M059J (cell line): ENCODE data around the gene YIF1A. TPM values are rescaled to one million over a fixed set of nuclear protein-coding genes. Genes with fewer than 3 reads are reported as not detected.
"Not testable (repeated sequence)": the region's sequence is repeated elsewhere in the genome, so short reads cannot be mapped to it uniquely, and the experiment has no call there.

Experiments
- DNase-seq: peaks from one replicate; pipeline ENCODE4 v3.0.0-alpha.2; 2012; ENCODE audit warnings: low read depth
- total RNA-seq: library from RNA; depleted of rRNA; stranded (reverse); fragments of >200 nt; shearing (Covaris generic); gene quantifications from 2 replicates; pipeline ENCODE4 v1.2.3, GENCODE V29; 2014

YIF1A gene
- total RNA-seq, 1 experiment from 2014 or later: 221 TPM

DNA sequence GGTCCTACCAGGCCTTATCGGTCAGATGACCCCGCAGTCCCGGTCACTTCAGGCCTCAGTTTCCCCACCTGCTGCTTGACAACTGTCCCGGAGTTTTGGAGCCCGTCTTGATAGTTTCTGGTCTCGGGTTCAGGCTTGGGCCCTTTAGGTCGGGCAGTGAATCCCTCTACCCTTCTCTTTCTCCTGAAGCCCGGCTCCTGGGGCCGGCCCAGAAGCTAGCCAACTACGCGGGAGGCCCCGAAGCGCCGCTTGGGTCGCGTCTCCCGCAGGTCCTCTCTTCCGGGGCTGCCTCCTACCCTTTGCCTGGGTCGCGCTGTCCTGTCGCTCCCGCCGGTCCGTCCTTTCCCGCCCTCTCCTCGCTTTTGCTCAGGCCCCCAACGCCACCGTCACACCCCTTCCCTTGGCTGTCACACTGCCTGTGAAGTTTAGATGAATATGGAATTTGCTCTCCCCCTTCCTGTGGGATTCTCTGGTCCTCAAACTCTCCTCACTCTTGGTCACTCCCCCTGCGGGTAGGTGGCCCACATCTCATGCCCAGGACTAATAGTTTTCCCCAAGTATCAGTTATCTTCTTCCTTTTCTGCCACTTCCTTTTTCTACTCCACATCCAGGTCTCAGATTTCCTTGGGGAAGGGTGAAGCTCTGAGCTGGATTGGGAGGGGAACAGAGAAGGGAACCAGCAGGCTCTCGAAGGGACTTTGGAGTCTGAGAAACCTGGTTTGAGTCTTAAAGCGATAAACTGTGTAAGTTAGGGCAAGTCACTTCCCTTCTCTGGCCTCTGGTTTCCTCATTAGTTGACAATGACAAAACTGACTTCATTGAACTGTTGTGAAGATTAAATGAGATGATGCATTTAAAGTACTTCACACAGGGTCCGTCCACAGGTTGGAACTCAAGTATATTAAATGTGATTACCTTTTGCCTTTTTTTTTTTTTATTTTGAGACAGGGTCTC is 19.7 kb downstream of the YIF1A start:
- peak; percentile 70 for DNase-seq

DNA sequence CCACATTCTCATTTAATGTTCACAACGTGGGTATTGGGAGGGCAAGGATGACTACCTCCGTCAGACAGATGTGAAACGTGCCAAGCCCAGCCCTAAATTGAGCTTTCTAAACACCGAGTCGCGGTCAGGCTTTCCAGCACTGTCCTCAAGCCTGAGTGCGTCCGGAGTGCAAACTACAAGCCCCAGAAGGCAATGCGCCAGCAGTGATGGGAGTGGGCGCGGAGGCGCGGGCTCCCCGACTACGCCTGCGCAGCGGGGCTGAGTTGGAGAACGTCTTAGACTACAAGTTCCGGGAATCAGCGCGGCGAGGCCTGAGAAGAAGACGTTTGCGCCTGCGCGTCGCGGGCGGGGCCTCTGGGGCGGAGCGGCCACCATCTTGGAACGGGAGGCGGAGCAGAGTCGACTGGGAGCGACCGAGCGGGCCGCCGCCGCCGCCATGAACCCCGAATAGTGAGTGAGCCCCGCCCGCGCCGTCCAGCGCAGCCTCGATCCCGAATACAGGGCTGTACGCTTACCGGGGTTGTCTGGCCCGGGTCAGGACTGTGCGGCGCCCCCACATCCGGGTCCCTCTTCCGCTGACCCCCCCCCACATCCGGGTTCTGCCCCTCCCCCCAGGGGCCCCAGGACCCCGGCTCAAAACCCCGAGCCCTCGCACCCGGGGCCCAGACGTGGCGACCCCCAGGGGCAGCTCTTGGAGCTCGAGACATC is 20.5 kb downstream of the YIF1A start, which contains the start of gene RAB1B:
TSS of gene RAB1B (plus strand) at position 396 of the 708 bp plus-strand sequence. CDS start at position 437, 41 bp downstream.
- DNase-seq: peak; percentile 99

DNA sequence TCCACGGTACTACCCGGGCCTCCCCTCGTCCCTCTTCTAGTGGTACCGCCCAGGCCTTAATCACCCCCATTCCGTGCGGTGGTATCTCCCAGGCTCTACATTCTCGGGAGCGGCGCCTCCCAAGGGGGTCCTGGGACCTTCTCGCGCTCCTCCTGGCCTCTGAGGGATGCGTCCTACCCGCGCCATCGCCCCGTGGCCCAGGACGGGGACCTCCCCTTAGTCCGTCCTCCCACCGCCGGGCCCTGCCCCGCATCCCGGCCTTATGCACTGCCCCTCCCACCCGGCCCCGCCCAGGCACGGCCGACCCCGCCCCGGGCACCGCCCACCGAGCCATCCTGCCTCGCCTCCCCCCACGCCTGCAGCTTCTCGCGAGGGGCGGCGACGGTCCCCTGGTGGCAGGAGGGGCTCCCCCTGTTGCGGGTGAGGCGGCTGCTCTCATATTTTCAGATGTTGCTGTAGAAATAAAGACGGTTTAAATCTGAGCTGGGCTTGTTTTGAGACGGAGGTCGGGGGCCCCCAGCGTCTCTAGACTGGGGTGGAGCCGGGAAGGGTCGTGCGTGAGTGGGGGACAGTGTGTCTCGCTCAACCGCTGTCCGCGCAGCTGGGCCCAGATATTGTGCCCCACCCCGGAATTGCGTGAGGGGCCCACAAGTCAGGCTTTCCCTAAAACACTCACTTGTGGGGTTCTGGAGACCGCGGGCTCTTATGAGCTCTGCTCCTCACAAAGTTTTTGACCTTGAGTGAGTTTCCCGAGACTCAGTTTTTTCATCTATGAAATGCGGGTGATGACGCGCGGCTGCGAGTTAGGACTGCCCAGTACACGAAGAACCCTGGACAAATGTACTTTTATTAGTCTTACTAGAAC is 21.3 kb downstream of the YIF1A start:
- DNase-seq: peak; percentile 71

DNA sequence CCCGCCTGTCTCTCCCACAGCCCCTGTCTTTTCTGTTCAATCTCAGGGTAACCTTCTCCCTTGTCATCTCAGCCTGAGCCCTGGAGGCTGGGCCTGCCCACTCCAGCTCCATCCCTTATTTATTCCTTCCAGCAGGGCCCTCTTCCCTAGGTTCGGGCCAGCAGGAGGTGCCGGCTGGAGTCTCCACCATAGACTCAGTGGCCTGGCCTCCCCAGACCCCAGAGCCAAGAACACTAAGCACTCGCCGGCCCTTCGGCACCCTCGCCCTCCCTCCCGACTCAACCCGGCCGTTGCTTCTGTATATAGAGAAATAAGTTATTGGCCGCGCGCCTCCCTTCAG is 21.9 kb downstream of the YIF1A start:
- no peak for DNase-seq

DNA sequence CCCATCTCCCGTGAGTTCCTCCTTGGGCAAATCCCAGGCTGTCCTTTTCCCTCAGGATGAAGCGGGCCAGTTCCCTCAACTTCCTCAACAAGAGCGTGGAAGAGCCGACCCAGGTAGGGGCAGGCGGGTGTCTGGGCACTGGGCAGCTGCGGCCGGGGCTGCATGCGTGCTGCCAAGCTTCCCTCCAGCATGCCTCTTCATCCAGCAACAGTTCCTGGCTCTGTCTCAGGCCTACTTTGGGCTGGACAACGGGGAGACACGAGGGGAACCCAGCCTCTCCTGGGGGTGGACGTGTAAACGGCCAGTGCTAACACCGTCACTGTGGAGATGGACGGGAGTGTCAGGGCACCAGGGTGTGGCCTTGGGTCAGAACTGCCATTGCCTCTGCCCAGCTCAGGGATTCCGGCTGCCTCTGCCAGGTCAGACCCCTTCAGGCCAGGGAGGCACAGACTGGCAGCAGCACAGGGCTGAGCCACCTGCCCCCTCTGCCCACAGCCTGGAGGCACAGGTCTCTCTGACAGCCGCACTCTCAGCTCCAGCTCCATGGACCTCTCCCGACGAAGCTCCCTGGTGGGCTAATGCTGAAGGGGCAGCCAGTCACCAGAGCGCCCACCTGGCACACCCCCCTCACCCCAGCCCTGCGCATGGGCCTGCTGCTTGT is 22.4 kb downstream of the YIF1A start:
- no peak for DNase-seq

DNA sequence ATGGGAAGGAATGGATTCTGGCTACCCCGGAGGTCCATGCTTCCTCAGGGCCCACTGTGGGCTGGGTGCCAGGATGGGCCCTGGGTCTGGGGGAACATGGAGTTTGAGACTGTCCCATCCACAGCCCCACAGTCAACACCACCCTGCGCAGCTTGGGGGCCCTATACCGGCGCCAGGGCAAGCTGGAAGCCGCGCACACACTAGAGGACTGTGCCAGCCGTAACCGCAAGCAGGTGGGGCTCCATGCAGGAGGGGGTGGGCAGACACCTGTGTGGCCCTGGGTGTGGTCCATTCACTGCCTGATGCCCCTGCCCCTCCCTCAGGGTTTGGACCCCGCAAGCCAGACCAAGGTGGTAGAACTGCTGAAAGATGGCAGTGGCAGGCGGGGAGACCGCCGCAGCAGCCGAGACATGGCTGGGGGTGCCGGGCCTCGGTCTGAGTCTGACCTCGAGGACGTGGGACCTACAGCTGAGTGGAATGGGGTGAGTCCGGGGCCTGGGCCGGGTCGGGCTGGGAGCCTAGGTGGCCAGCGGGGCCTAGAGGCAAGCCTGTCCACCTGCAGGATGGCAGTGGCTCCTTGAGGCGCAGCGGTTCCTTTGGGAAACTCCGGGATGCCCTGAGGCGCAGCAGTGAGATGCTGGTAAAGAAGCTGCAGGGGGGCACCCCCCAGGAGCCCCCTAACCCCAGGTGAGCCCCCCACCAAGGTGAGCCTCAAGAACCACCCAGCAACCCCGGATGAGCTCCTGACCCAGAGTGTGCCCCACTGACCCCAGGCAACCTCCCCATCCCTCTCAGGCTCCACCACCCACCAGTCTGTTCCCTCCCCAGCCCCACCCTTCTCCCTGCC is 23.2 kb downstream of the YIF1A start:
- DNase-seq: no peak

DNA sequence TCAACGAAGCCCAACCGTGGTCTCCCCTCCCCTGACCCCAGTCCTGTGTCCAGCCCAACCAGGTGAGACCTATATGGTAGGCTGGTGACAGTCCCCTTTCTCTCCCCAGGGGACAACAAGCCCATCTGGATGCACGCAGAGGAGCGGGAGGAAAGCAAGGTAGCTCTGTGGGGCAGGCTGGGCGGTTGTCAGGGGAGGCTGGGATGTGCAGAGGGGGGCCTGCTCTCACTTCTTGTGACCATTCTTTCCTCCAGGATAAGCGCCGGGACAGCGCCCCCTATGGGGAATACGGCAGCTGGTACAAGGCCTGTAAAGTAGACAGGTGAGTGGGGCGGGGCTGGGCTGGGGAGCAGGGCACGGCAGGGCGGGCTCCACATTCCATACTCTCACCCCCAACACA is 24.0 kb downstream of the YIF1A start:
- DNase-seq: no peak

DNA sequence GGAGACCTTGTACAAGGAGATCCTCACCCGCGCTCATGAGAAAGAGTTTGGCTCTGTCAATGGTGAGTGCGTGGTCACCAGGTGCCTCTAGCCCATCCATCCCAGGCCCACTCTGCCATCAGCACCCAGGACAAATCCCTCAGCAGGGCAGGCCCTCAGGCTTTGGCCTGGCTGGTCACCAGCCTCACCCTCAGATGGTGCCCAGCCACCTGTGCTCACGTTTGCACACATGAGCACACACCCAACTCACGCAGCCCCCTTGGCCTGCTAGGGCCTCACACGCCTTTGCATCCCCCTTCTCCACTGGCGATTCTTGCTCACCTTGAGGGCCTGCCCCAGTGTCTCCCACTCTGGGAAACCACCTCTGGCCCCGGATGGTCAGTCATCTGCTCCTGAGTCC is 24.6 kb downstream of the YIF1A start:
- DNase-seq: no peak

DNA sequence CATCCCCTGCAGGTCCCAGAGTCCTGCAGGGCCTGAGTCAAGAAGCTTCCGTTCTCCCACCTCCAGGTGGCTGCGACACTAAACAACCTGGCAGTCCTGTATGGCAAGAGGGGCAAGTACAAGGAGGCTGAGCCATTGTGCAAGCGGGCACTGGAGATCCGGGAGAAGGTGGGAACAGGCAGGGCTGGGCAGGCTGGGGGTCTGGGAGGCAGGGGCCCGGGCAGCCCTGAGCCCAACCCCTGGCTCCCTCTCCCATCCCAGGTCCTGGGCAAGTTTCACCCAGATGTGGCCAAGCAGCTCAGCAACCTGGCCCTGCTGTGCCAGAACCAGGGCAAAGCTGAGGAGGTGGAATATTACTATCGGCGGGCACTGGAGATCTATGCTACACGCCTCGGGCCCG is 25.2 kb downstream of the YIF1A start:
- DNase-seq: no peak

DNA sequence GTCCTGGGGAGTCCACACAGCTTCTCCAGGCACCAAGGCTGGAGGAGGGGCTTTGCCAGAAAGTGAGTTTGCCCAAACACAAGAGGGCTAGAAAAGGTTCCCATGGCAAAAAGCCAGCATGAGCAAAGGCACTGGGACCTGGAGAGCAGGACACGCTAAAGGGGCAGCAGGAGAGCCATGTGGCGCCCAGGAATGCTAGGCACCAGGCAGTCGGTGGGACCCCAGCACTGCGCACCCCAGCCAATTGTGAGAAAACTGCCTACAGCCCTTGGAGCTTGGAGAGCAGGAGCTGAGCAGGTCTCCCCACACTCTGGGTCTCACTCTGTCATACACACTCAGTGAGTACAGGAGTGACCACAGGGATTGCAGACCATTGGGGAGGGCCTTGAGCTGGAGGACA is 25.7 kb downstream of the YIF1A start:
- no peak for DNase-seq

DNA sequence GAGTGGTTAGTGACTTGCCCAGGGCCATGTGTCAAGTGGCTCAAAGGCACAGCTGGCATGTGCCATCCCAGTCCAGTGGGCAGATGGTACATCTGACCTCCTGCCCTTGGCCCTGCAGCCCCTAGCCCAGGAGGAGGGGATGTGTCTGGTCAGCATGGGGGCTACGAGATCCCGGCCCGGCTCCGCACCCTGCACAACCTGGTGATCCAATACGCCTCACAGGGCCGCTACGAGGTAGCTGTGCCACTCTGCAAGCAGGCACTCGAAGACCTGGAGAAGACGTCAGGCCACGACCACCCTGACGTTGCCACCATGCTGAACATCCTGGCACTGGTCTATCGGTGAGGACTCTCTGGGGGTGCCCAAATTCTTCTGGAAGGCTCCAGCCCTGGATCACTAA is 26.2 kb downstream of the YIF1A start:
- no peak for DNase-seq

DNA sequence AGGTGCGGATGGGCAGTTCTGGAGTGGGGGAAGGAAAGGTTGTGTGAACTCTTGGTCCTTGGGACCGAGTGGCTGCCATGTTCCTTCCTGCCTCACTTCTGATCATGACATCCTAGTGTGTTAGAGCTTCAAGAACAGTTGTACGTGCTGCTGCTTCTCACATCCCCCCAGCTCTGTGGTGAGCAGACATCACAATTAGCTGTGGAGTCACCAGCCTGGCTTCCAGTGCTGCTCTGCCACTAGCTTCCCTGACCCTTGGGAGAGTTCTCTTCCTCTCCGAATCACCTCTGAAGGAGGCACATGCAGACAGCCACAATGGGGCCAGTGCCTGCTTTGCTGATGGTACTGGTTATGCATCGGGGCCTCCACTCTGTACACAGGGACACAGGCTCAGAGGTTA is 26.8 kb downstream of the YIF1A start:
- DNase-seq: no peak

DNA sequence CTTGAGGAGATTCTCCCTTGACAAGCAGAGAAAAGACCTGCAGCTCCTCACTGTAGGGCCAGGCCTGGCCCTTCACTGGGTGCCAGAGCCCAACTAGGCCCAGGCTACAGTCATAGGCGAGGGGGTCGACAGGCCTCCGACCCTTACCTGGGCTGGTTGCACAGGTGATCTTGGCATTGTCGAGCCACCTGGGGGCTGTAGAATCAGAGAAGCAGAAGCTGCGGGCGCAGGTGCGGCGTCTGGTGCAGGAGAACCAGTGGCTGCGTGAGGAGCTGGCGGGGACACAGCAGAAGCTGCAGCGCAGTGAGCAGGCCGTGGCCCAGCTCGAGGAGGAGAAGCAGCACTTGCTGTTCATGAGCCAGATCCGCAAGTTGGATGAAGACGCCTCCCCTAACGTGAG is 27.4 kb downstream of the YIF1A start:
- DNase-seq: no peak

DNA sequence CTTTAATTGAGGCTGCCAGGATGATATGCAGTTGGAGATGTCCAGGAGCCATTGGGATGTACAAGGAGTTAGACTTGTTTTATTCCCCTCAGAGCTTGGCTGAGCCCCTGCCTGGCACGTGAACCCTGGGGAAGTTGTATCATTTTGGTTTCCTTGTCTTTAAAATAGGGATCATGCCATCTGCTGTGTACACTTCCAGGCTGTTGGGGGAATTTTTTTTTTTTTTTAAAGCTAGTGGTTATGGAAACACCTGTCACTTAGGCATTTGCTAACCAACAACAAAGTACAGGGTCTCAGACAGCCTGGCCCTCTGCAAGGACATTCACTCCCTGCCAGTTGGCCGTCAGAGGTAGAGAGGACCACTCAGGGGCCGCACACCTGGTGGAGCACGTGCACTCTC is 29.0 kb downstream of the YIF1A start:
- DNase-seq: no peak

DNA sequence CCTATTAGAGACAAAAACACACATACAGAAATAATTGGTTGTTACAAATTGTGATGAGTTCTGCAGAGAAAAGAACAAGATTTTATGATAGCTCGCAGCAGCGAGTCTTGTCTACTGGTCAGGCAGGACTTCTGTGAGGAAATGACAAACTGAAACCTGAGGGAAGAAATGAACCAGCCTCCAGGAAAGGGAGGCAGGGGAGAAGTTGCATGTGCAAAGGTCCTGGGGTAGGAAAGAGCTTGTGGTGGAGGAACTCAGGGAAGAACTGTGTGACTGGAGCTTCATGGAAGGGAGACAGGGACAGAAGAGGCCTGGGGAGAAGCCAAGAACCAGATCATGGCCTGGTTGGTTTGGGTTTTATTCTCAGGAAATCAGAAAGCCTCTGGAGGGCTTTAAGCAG is 29.7 kb downstream of the YIF1A start:
- no peak for DNase-seq

DNA sequence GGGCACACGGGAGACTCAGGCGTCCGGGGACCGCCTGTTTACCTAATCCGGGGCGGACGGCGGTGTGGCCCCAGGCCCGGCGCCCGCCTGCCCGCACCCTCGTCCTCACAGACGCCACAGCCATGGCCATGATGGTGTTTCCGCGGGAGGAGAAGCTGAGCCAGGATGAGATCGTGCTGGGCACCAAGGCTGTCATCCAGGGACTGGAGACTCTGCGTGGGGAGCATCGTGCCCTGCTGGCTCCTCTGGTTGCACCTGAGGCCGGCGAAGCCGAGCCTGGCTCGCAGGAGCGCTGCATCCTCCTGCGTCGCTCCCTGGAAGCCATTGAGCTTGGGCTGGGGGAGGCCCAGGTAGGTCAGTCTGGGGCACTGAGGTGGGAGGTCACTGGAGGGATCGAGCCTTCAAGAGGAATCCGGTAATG is 30.5 kb downstream of the YIF1A start:
- DNase-seq: no peak

DNA sequence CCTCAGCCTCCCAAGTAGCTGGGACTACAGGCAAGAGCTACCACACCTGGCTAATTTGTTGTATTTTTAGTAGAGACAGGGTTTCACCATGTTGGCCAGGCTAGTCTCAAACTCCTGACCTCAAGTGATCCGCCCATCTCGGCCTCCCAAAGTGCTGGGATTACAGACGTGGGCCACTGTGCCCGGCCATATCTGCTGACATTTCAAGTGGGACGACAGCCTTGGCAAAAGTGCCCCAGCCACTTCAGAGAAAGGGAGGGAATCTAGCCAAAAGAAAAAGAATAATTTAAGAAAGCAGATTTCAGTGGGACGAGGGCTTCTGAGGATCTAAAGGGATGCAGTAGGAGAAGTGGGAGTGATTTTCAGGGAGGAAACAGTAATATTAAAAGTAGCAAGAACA is 35.9 kb downstream of the YIF1A start:
- not testable (repeated sequence) for DNase-seq

DNA sequence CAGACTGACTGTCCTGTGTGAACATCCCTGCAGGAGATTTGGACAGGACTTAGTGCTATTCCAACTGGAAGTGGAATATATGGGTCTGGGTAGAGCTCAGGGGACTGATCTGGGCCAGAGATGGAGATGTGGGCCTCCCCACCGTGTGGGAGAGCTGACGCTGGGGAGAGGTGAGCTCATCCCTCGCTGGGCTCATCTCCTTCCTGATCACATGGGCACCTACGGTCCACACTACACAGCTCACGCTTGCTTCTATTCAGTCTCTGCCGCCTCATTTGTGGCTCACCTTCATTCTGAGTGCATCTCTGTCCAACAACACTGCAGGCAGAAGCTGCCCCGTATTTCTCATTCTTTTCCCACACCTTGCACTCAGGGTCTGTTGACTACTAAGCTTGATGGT is 37.1 kb downstream of the YIF1A start:
- DNase-seq: no peak

DNA sequence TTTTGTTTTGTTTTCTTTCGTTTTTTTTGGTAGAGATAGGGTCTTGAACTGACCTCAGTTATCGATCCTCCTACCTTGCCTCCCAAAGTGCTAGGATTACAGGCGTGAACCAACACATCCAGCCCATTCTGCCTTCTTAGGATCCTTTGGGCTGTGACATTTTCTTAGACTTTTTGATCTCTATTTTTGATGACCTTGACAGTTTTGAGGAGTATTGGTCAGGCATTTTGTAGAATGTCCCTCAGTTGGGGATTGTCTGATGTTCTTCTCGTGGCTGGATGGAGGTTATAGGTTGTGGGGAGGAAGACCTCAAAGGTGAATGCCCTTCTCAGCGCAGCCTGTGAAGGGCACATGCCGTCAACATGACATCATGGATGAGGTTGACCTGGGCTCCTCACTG is 40.0 kb downstream of the YIF1A start:
- DNase-seq: no peak

DNA sequence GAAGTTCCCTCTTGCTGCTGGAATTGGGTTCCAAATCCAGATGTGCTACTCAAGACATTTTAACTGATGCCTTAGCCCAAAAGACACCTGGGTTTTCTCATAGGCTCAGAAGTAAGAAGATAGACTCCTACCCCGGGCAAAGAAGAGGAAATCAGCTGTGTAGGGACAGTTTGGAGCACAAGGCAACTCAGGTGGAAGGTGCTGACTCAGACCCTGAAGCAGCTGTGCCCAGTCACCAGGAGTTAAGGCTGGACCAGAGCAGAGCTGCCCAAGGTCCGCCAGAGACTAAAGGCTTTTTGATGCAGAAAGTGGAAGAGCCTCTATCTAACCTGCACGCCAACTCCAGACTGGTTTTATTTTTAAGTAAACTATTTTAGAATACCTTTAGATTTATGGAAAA is 41.1 kb downstream of the YIF1A start:
- no peak for DNase-seq

DNA sequence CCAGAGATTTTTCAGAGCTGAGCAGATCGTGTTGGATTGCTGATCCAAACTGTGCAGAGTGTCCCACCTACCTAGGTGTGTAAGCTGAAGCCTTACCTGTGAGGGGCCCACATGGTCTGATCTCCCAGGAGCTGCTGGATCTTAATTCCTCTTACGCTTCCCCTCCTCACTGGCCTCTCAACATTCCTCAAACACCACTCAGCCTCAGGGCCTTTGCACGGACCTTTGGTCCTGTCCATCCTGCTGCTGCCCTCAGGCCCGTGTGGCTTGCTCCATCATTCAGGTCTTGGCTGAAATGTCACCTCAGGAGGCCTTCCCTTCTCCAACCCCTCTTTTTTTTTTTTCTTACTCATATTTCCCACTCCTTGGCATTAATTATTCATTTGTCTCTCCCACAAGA is 41.6 kb downstream of the YIF1A start:
- DNase-seq: peak; percentile 17
